ENCODE data around the gene RETREG1.
A peak's percentile ranks its signal among the peaks of the same experiment; 100 is the strongest.

The RETREG1 gene

DNA sequence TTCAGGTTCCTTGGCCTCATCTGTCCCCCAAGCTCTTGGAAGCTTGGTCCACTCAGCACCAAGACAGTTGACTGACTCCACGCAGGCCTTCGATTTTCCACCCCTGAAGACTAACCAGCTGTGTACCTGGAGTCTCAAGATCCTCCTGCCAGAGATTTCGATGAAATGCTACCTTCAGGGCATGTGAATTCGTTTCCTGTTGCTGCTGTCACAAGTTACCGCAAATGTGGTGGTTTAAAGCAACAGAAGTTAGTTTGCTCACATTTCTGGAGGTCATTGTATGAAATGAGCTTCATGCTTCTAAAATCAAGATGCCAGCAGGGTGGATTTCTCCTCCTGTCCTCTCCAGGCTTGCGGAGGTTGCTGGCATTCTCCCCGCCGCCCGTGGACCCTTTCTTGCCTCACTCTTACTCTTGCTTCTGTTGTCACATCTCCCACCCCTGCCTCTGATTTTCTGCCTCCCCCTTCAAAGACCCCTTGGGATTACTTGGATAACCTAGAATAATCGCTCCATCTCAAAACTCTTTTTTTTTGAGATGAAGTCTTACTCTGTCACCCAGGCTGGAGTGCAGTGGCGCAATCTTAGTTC lies 27.6 kb upstream of the RETREG1 start:
- no peaks in the 10 kb centered on the region for H3K9me3 ChIP-seq (replicated peaks; ENCODE audit: low read length)
- no peaks in the 10 kb centered on the region for H3K4me1 ChIP-seq (ENCODE audit: control insufficient read depth, insufficient read depth, low read length)
- H3K27me3 ChIP-seq (ENCODE audit: control insufficient read depth, insufficient read depth, low read length): peaks cover 26% of the 10 kb centered on the region
- H3K4me3 ChIP-seq (ENCODE audit: low read length): no peak overlapping the region
- no peaks in the 10 kb centered on the region for H3K36me3 ChIP-seq (ENCODE audit: insufficient read depth, low read length)
- no peak overlapping the region for H3K9ac ChIP-seq (ENCODE audit: low read depth, low read length)
- no peak overlapping the region for H3K4me2 ChIP-seq (ENCODE audit: low read length)

DNA sequence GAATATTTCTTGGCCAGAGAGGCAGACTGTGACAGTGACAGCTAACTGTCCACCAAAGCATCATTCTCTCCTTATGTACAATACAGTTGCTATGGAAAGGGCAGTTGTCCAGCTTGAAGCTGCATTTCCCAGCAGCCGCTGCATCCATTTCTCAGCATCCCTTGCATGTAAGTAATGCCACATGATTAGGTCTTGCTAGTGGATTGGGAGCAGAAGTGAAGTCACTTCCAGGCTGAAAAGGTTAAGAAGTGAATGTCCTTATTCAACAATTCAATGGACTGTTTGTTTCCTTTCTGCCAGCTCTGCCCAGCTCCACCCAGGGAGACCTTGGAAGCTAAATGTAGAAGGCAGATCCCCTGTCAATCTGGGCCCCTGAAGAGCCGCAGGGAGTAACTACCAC lies 26.1 kb upstream of the RETREG1 start:
- Histone ChIP-seq H3K9ac (ENCODE audit: low read depth, low read length) (no peak overlapping the region), H3K27me3 (ENCODE audit: control insufficient read depth, insufficient read depth, low read length) (peaks cover 26% of the 10 kb centered on the region), H3K4me1 (ENCODE audit: control insufficient read depth, insufficient read depth, low read length) (no peaks in the 10 kb centered on the region), H3K36me3 (ENCODE audit: insufficient read depth, low read length) (no peaks in the 10 kb centered on the region), H3K4me2 (ENCODE audit: low read length) (no peak overlapping the region), H3K4me3 (ENCODE audit: low read length) (no peak overlapping the region), H3K9me3 (replicated peaks; ENCODE audit: low read length) (no peaks in the 10 kb centered on the region)

DNA sequence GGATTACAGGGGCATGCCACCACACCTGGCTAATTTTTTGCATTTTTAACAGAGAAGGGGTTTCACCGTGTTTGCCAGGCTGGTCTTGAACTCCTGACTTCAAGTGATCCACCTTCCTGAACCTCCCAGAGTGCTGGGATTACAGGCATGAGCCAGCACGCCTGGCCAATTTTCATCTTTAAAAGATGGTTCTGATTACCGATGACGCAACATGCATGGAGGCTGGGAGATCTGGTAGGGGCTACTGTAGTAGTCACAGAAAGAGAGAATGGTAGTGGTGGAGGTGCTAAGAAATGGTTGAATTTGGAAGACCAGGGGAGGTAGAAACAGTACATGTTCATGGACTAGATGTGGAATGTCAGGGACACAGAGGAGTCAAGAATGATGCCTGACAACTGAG lies 22.4 kb upstream of the RETREG1 start:
- Histone ChIP-seq H3K9ac (ENCODE audit: low read depth, low read length) (no peak overlapping the region), H3K36me3 (ENCODE audit: insufficient read depth, low read length) (no peaks in the 10 kb centered on the region), H3K4me2 (ENCODE audit: low read length) (no peak overlapping the region), H3K9me3 (replicated peaks; ENCODE audit: low read length) (no peaks in the 10 kb centered on the region), H3K4me3 (ENCODE audit: low read length) (no peak overlapping the region), H3K4me1 (ENCODE audit: control insufficient read depth, insufficient read depth, low read length) (no peaks in the 10 kb centered on the region), H3K27me3 (ENCODE audit: control insufficient read depth, insufficient read depth, low read length) (peaks cover 26% of the 10 kb centered on the region)

DNA sequence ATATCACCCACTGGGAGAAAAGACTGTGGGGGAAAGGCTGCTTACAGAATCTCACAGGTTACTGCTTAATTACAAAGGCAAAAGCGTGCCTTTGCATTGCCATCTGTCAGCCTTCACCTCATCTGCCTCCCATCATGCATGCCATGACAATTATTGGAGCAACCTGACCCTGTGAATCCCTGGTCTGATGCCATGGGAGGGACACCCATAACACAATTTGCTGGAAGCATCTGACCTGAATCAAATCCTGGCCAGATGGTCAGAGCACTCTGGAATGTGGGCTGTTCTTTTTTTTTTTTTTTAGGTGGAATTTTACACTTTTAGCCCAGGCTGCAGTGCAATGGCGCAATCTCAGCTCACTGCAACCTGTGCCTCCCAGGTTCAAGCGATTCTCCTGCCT lies 11.6 kb upstream of the RETREG1 start:
- no peak overlapping the region for H3K4me3 ChIP-seq (ENCODE audit: low read length)
- H3K9me3 ChIP-seq (replicated peaks; ENCODE audit: low read length): no peaks in the 10 kb centered on the region
- H3K4me2 ChIP-seq (ENCODE audit: low read length): no peak overlapping the region
- H3K4me1 ChIP-seq (ENCODE audit: control insufficient read depth, insufficient read depth, low read length): no peaks in the 10 kb centered on the region
- H3K9ac ChIP-seq (ENCODE audit: low read depth, low read length): no peak overlapping the region
- H3K36me3 ChIP-seq (ENCODE audit: insufficient read depth, low read length): no peaks in the 10 kb centered on the region
- peaks cover 31% of the 10 kb centered on the region for H3K27me3 ChIP-seq (ENCODE audit: control insufficient read depth, insufficient read depth, low read length)

DNA sequence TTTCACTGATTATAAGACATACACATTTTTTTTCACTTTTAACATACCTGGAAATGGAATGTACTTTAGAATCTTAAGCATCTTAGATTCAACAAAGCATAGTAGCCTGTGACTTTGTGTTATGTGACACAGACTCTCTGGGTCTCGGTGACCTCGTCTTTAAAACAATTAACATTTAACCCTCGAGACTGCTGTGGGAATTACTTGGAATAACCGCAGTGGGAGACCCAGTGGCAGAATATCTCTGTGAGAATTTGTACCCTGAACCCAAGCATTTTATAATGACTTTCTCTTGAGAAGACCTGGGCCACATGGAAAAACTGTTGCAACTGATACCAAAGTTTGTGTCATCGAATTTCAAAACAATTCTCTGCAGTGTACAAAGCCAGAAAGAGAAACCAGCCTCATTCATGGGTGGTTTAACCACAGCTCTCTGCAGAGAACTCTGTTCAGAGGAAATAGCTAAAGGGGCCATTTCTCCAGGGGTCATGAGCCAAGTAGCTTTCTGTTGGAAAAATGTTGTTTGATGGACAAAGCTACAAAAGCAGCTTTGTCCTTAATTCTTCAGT lies 10.0 kb upstream of the RETREG1 start:
- H3K4me1 ChIP-seq (ENCODE audit: control insufficient read depth, insufficient read depth, low read length): no peaks in the 10 kb centered on the region
- H3K9me3 ChIP-seq (replicated peaks; ENCODE audit: low read length): no peaks in the 10 kb centered on the region
- H3K4me3 ChIP-seq (ENCODE audit: low read length): no peak overlapping the region
- no peak overlapping the region for H3K9ac ChIP-seq (ENCODE audit: low read depth, low read length)
- no peaks in the 10 kb centered on the region for H3K36me3 ChIP-seq (ENCODE audit: insufficient read depth, low read length)
- peaks cover 43% of the 10 kb centered on the region for H3K27me3 ChIP-seq (ENCODE audit: control insufficient read depth, insufficient read depth, low read length)
- no peak overlapping the region for H3K4me2 ChIP-seq (ENCODE audit: low read length)

DNA sequence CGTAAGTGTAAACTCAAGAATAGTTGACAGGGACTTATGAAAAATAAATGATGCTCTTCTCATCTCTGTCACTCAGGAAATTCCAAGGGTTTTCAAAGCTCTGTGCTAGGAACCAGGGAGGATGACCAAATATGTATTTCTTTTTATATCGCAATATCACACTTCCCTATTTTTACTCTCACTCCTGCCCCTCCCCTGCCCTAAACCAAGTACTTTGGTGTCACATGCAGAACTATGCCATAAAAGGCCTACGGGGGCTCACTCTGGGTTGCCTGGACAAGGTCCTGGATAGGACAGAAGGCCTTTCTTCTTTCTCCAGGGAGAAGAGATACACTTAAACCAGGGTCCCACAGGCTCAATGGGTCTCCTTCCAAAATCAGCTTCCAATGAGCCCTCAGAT lies 8.3 kb upstream of the RETREG1 start:
- H3K36me3 ChIP-seq (ENCODE audit: insufficient read depth, low read length): no peaks in the 10 kb centered on the region
- no peaks in the 10 kb centered on the region for H3K4me1 ChIP-seq (ENCODE audit: control insufficient read depth, insufficient read depth, low read length)
- H3K9me3 ChIP-seq (replicated peaks; ENCODE audit: low read length): no peaks in the 10 kb centered on the region
- no peak overlapping the region for H3K4me2 ChIP-seq (ENCODE audit: low read length)
- H3K4me3 ChIP-seq (ENCODE audit: low read length): no peak overlapping the region
- peaks cover 56% of the 10 kb centered on the region for H3K27me3 ChIP-seq (ENCODE audit: control insufficient read depth, insufficient read depth, low read length)
- no peak overlapping the region for H3K9ac ChIP-seq (ENCODE audit: low read depth, low read length)

DNA sequence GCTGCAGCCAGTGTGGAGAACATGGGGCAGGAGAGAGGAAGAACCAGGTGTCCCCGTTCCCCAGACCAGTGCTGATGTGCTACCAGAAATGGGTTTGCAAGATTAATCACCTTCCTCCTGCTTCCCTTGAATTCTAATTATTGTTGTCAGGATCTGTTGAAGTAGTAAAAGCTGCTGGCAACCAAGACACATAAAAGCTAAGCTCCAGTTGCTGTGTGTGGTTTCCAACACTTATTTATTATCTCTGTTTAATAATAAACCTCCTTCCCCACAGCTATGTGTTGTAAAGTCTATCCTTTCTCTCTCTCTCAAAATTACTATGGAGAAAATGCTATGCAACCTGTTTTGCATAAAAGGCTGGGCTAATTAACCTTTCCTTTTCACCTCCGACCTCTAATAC lies 2.3 kb upstream of the RETREG1 start:
- H3K4me2 ChIP-seq (ENCODE audit: low read length): no peak overlapping the region
- H3K27me3 ChIP-seq (ENCODE audit: control insufficient read depth, insufficient read depth, low read length): peaks cover 73% of the 10 kb centered on the region
- H3K36me3 ChIP-seq (ENCODE audit: insufficient read depth, low read length): no peaks in the 10 kb centered on the region
- peaks cover 6% of the 10 kb centered on the region for H3K4me1 ChIP-seq (ENCODE audit: control insufficient read depth, insufficient read depth, low read length)
- no peak overlapping the region for H3K9ac ChIP-seq (ENCODE audit: low read depth, low read length)
- no peak overlapping the region for H3K4me3 ChIP-seq (ENCODE audit: low read length)
- no peaks in the 10 kb centered on the region for H3K9me3 ChIP-seq (replicated peaks; ENCODE audit: low read length)

DNA sequence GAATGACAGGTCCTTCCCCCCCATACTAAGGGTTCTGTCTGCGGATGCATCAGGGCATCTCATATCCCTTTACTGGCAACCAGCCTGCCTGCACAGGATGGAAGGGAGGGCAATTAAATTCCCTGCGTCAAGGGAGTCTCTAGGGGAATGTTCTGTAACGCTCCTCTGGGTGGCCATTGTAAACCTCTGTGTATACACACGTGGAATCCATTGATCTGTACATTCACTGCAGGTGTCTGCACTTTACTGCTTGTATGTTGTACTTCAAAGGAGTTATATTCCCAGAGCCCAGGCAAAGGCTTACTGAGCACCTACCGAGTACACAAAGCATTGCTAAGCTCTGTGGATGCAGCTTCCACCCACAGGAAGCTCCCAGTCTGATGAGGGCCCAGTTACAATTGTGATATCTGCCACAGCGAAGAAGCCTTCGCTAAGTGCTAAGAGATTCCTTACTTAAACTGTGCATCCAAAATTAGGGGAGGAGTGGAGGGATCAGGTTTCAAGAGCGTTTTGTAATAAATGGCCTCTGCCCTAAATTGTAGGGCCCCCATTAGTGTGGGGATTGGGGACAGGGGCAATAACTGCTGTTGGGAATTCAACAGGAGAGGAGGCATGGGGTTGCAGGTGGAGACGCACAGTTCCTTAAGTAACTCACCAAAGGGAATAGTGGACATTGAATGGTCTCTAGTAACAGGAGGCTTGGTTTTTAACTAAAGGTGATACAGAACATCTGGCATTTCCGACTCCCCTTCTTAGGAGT lies 1.5 kb upstream of the RETREG1 start:
- peaks cover 6% of the 10 kb centered on the region for H3K4me1 ChIP-seq (ENCODE audit: control insufficient read depth, insufficient read depth, low read length)
- H3K4me2 ChIP-seq (ENCODE audit: low read length): no peak overlapping the region
- no peak overlapping the region for H3K4me3 ChIP-seq (ENCODE audit: low read length)
- no peaks in the 10 kb centered on the region for H3K36me3 ChIP-seq (ENCODE audit: insufficient read depth, low read length)
- H3K9me3 ChIP-seq (replicated peaks; ENCODE audit: low read length): no peaks in the 10 kb centered on the region
- H3K9ac ChIP-seq (ENCODE audit: low read depth, low read length): no peak overlapping the region
- H3K27me3 ChIP-seq (ENCODE audit: control insufficient read depth, insufficient read depth, low read length): peaks cover 77% of the 10 kb centered on the region

DNA sequence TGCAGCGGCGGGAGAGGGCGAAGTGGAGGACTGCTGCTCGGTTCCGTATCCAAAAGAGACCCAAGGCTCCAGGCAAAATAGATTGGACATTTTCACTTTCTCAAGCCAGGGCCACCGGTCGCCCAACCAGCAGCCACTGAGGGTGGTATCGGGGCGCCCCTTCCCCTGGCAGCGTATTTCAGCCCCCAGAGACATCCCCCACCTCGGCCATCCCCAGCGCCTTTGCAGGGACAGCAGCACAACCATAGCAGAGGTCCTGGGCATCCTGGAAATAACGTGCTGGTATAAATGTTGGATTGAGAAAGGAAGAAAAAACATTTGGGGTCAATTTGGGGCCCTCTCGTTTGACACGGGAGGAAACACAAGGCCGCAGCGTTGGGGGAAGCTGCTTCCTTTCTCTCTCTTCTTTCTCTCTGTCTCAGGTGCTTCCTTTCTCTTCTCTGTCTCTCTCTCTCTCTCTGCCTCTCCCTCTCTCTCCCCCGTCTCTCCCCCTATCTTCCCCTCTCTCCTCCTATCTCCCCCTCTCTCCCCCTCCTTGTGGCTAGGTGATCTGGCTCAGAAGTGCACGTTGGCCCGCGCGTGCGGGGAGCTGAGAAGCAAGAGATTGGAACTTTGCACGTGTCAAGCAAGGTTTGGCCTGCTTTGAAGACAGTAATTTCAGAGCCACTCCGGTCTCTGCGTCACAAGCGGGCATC lies 624 bp upstream of the RETREG1 start:
- H3K9ac ChIP-seq (ENCODE audit: low read depth, low read length): no peak overlapping the region
- peak overlapping the region; percentile 71 for H3K4me3 ChIP-seq (ENCODE audit: low read length)
- H3K4me1 ChIP-seq (ENCODE audit: control insufficient read depth, insufficient read depth, low read length): peaks cover 6% of the 10 kb centered on the region
- H3K36me3 ChIP-seq (ENCODE audit: insufficient read depth, low read length): no peaks in the 10 kb centered on the region
- H3K4me2 ChIP-seq (ENCODE audit: low read length): peak overlapping the region; percentile 91
- H3K27me3 ChIP-seq (ENCODE audit: control insufficient read depth, insufficient read depth, low read length): peaks cover 69% of the 10 kb centered on the region
- no peaks in the 10 kb centered on the region for H3K9me3 ChIP-seq (replicated peaks; ENCODE audit: low read length)

DNA sequence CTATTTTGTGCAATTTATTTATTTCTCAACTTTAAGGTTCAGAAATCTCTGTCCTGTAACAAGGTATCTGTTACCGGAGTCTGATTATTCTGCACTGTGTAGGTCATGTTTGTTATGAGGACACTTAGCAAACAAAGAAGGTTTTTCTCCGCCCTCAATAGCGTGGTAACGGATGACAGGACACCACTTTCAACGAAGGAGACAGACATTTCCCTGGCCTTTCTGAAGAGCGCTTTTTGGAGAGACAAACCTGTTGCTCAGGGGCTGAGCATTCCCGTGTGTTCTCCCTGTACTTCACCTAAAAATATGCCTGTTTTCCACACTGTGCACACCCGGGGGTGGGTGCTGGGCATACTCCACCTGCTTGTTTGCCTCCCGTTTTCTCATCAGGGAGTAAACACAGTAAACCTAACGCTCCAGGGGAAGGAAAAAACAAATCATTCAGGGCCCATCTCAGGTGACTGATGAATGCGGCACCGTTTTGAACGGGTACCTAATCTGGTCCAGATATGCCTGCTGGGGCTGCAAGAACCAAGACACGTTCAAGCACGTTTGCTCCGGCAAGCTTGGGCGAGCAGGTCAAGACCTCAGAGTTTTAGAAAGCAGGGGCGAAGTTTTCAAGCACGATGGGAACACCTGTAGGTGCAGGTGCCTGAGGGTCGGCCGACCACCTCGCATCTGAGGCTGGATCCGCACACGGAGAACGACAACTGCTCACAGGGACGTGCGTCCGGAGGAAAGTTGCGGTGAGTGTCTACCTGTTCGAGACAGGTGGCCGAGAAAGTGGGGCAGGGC lies 859 bp downstream of the RETREG1 start:
- Histone ChIP-seq H3K9ac (ENCODE audit: low read depth, low read length) (no peak overlapping the region), H3K4me2 (ENCODE audit: low read length) (peak overlapping the region; percentile 91)

DNA sequence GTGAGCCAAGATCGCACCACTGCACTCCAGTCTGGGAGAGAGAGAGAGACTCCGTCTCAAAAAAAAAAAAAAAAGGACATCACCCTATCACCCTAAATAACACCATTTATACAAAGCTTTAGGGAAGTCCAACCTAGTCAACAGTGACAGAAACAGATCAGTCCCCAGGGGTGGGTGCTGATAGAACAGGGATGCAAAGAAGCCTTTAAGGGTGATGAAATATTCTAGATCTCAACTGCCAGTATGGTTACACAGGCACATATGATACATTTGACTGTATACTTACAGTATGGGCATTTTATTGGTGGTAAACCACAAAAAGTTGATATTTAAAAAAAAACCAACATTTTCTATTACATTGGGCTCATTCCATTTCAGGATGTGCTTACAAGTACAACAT lies 4.8 kb downstream of the RETREG1 start:
- H3K4me1 ChIP-seq (ENCODE audit: control insufficient read depth, insufficient read depth, low read length): peaks cover 6% of the 10 kb centered on the region
- no peaks in the 10 kb centered on the region for H3K9me3 ChIP-seq (replicated peaks; ENCODE audit: low read length)
- no peak overlapping the region for H3K9ac ChIP-seq (ENCODE audit: low read depth, low read length)
- H3K36me3 ChIP-seq (ENCODE audit: insufficient read depth, low read length): no peaks in the 10 kb centered on the region
- peaks cover 30% of the 10 kb centered on the region for H3K27me3 ChIP-seq (ENCODE audit: control insufficient read depth, insufficient read depth, low read length)
- no peak overlapping the region for H3K4me3 ChIP-seq (ENCODE audit: low read length)
- H3K4me2 ChIP-seq (ENCODE audit: low read length): no peak overlapping the region

More for the DNA sequence above, 859 bp downstream of the RETREG1 start:
- Histone ChIP-seq H3K4me1 (ENCODE audit: control insufficient read depth, insufficient read depth, low read length) (peaks cover 6% of the 10 kb centered on the region), H3K9me3 (replicated peaks; ENCODE audit: low read length) (no peaks in the 10 kb centered on the region), H3K27me3 (ENCODE audit: control insufficient read depth, insufficient read depth, low read length) (peaks cover 59% of the 10 kb centered on the region), H3K4me3 (ENCODE audit: low read length) (peak overlapping the region; percentile 71), H3K36me3 (ENCODE audit: insufficient read depth, low read length) (no peaks in the 10 kb centered on the region)
